ENCODE data around the gene FAM240A.
A peak's percentile ranks its signal among the peaks of the same experiment; 100 is the strongest.

FAM240A gene

DNA sequence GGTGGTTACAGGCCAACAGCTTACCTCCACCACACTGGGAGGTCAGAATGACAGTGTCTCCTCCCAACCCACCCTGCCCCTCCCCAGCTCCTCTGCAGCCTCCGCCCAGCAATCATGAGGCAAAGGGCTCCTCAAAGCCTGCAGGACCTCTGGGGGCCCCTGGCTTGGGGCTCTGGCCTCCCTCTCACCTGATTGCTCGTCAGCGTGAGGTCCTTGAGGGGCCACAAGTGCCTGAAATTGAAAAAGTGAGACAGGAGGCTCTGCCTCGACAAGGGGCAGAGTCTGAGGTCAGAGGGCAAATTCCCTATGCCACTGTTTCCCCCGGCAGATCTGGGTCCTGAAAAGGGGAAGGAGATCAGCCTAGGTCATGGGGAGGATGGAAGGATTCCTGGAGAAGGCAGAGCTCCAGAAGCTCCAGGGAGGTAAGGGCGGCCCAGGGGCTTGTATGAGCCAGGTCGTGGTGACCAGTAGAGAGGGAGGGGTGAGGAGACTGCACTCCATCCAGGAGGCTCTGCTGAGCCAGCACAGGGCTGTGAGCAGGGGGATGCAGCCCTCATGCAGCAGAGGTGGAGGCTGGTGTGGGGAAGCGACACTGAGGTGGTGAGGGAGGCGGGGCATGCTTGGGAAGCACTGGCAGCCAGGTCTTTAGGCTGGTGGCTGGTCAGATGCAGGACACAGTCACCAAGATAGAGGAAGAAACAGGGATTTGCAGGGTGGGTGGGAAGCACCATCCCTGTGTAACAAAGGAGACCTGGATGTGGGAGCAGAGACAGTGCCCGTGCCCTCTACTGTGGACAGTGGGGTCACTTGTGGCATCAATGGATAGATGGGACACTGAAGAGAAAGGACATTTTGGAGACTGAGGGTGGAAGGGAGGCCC, 61.1 kb downstream of the FAM240A start:
- Histone ChIP-seq H4K20me1 (ENCODE audit: control insufficient read depth, insufficient read depth, low read depth, low read length) (no peaks in the 10 kb centered on the region), H3K27ac (ENCODE audit: low read depth, low read length) (no peak overlapping the region), H3K4me2 (ENCODE audit: low read length) (no peak overlapping the region), H3K9me3 (ENCODE audit: control insufficient read depth, insufficient read depth, low read length) (no peaks in the 10 kb centered on the region), H3K4me3 (ENCODE audit: low read length) (no peak overlapping the region), H3K79me2 (ENCODE audit: control insufficient read depth, low read length) (no peaks in the 10 kb centered on the region), H3K9me2 (replicated peaks; ENCODE audit: control insufficient read depth, low read length) (no peaks in the 10 kb centered on the region), H3F3A (ENCODE audit: control insufficient read depth, insufficient read depth) (no peaks in the 10 kb centered on the region), H3K36me3 (ENCODE audit: control insufficient read depth, low read length) (no peaks in the 10 kb centered on the region), H3K27me3 (ENCODE audit: control insufficient read depth, low read length) (peaks cover 7% of the 10 kb centered on the region), H3K4me1 (ENCODE audit: control insufficient read depth, low read length) (no peaks in the 10 kb centered on the region)
- TF ChIP-seq EZH2phosphoT487 (IDR thresholded peaks at IDR 0.05; ENCODE audit: borderline replicate concordance, low read length) (no peak), CTCF (IDR thresholded peaks at IDR 0.05; ENCODE audit: low read depth, low read length, poor library complexity, severe bottlenecking) (no peak)

DNA sequence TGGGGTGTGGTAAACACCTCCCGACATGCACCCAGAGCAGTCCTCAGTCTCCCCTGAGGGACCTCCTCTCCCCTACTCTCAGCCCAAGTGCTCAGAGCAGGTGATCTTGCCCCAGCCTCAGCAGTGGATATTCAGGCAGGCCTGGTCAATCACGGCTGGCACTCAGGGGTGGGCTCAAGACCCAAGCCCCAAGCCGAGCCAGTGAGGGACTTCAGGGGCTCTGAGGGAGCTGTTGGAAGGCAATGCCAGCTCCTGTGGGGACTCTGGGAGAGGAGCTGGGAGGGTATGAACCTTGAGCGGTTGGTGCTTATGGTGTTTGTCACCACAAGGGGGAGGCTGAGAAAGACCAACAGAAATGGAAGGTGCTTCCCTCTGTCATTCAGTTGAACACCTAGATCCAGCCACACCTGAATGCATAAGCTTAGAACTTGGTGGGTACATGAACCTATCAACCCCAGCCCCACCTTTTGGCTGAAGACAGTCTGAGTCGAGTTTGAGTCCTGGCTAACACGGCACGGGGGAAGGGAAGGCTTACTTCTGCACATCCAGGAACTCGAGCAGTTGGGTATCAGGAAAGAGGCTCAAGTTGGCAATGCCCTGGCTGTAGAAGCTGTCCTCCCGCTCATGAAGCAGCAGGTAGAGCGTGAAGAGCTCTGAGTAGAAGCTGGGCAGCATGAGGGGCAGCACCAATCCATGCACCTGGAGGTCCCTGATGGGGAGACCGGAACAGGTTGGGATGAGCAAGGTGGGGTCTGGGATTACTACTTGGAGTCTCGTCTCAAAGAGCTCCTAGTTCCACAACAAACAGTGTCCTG, 61.9 kb downstream of the FAM240A start:
- H3K36me3 ChIP-seq (ENCODE audit: control insufficient read depth, low read length), result no peaks in the 10 kb centered on the region
- no peak overlapping the region for H3K27ac ChIP-seq (ENCODE audit: low read depth, low read length)
- H3K79me2 ChIP-seq (ENCODE audit: control insufficient read depth, low read length), result no peaks in the 10 kb centered on the region
- peaks cover 11% of the 10 kb centered on the region for H3K27me3 ChIP-seq (ENCODE audit: control insufficient read depth, low read length)
- H3K4me2 ChIP-seq (ENCODE audit: low read length), result no peak overlapping the region
- H3K4me1 ChIP-seq (ENCODE audit: control insufficient read depth, low read length), result no peaks in the 10 kb centered on the region
- TF ChIP-seq EZH2phosphoT487 (IDR thresholded peaks at IDR 0.05; ENCODE audit: borderline replicate concordance, low read length), result no peak
- peak; percentile 43 for TF ChIP-seq CTCF (IDR thresholded peaks at IDR 0.05; ENCODE audit: low read depth, low read length, poor library complexity, severe bottlenecking)
- no peaks in the 10 kb centered on the region for H3K9me3 ChIP-seq (ENCODE audit: control insufficient read depth, insufficient read depth, low read length)
- H3K9me2 ChIP-seq (replicated peaks; ENCODE audit: control insufficient read depth, low read length), result no peaks in the 10 kb centered on the region
- no peaks in the 10 kb centered on the region for H3F3A ChIP-seq (ENCODE audit: control insufficient read depth, insufficient read depth)
- H4K20me1 ChIP-seq (ENCODE audit: control insufficient read depth, insufficient read depth, low read depth, low read length), result no peaks in the 10 kb centered on the region
- no peak overlapping the region for H3K4me3 ChIP-seq (ENCODE audit: low read length)

GRCh38 chr3:46675426-46675825, 63.1 kb downstream of the FAM240A start:
- Histone ChIP-seq H3K4me2 (ENCODE audit: low read length) (no peak overlapping the region), H3F3A (ENCODE audit: control insufficient read depth, insufficient read depth) (no peaks in the 10 kb centered on the region)

More at GRCh38 chr3:46675426-46675825, 63.1 kb downstream of the FAM240A start:
- H3K27ac ChIP-seq (ENCODE audit: low read depth, low read length), result no peak overlapping the region
- H3K79me2 ChIP-seq (ENCODE audit: control insufficient read depth, low read length), result no peaks in the 10 kb centered on the region
- H4K20me1 ChIP-seq (ENCODE audit: control insufficient read depth, insufficient read depth, low read depth, low read length), result no peaks in the 10 kb centered on the region
- peaks cover 11% of the 10 kb centered on the region for H3K27me3 ChIP-seq (ENCODE audit: control insufficient read depth, low read length)
- no peaks in the 10 kb centered on the region for H3K9me2 ChIP-seq (replicated peaks; ENCODE audit: control insufficient read depth, low read length)
- H3K36me3 ChIP-seq (ENCODE audit: control insufficient read depth, low read length), result no peaks in the 10 kb centered on the region
- no peak for TF ChIP-seq EZH2phosphoT487 (IDR thresholded peaks at IDR 0.05; ENCODE audit: borderline replicate concordance, low read length)
- TF ChIP-seq CTCF (IDR thresholded peaks at IDR 0.05; ENCODE audit: low read depth, low read length, poor library complexity, severe bottlenecking), result no peak
- H3K4me1 ChIP-seq (ENCODE audit: control insufficient read depth, low read length), result no peaks in the 10 kb centered on the region
- no peak overlapping the region for H3K4me3 ChIP-seq (ENCODE audit: low read length)
- H3K9me3 ChIP-seq (ENCODE audit: control insufficient read depth, insufficient read depth, low read length), result no peaks in the 10 kb centered on the region

Measured in DOHH2 (cell line).